Measurements from ENCODE around the gene LAMA5.
A peak's percentile ranks its signal among the peaks of the same experiment; 100 is the strongest.

Gene LAMA5

DNA sequence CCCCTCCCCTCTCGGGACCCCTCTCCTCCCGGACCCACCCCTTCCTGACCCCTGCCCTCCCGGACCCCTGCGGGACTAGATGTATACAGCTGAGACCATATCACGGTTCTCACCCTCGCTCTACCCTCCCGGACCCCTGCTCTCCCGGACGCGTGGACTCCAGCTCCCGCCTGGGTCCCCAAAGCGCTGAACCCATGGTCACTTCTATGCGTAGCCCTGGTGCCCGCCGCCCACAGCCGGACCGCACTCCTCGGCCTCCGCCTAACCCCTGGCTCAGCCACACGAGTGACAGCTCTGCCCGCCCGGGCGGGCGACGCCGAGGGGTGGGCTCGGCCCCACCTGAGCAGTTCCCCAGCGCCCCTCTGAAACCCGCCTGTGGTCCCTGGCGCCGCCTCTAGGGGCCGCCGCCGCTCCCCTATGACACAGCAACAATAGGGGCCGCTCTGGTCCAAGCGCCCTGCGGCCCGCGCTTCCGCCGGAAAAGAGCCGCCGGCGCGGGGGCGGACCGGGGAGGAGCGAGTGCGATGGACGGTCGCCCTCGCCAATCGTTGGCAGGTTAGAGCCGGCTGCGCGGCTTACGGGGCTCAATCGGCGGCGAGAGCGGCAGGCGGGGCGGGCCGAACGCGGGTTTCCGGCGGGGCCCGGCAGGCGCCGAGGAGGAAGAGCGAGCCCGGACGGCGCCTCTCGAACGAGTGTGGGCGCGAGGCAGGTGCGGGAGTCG is 64.6 kb downstream of the LAMA5 start, which contains the start of gene ADRM1:
TSS of gene ADRM1 (plus strand) at position 657 of the 721 bp plus-strand sequence. CDS start 572 bp downstream, outside the sequence.
- DNase-seq = peak; percentile 98 to 99 (median 99)

GRCh38 chr20:62301773-62302340 is 65.3 kb downstream of the LAMA5 start:
- DNase-seq = peak; percentile 85 to 95 (median 90)

GRCh38 chr20:62301111-62301668 is 65.9 kb downstream of the LAMA5 start:
- no peak for DNase-seq

DNA sequence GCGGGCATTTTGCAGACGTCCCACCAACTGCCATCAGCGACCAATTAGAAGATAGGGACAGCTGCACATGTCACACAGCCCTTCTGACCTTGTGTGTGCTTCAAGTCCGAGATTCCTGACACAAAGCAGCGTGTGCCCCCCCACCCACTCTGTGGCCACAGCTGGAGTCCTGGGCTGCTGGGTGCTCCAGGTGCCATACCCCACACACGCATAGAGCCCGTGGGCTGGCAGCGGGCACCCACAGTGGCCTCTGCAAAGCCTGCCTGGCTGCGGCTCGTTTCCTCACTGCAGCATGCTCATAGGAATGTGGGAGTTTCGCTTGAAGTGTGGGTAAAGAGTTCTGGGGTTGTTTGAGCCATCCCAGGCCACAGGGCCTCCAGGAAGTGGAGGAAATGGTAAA is 66.8 kb downstream of the LAMA5 start:
- DNase-seq = no peak

DNA sequence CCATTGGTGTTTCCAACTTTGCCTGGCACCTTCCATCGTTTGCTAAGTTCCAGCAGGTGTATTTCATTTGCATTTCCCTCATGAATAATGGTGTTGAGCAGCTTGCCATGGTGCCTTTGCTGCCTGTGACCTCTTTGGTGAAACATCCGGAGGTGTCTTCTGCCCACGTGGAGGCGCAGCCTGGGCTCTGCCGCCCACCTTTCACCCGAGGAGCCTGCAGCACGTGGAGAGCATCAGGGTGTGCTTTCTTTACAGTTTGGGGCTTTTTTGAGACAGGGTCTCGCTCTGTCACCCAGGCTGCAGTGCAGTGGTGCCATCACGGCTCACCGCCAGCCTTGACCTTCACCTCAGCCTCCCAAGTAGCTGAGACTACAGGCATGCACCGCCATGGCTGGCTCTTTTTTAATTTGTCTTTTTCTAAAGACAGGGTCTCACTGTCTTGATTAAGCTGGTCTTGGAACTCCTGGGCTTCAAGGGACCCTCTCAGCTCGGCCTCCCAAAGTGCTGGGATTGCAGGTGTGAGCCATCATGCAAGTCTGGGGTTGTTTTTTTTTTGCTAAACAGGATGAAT is 67.4 kb downstream of the LAMA5 start:
- DNase-seq = no peak

- DNase-seq = no peak
These were observed 68.4 kb downstream of the LAMA5 start for GRCh38 chr20:62298577-62299249.

DNA sequence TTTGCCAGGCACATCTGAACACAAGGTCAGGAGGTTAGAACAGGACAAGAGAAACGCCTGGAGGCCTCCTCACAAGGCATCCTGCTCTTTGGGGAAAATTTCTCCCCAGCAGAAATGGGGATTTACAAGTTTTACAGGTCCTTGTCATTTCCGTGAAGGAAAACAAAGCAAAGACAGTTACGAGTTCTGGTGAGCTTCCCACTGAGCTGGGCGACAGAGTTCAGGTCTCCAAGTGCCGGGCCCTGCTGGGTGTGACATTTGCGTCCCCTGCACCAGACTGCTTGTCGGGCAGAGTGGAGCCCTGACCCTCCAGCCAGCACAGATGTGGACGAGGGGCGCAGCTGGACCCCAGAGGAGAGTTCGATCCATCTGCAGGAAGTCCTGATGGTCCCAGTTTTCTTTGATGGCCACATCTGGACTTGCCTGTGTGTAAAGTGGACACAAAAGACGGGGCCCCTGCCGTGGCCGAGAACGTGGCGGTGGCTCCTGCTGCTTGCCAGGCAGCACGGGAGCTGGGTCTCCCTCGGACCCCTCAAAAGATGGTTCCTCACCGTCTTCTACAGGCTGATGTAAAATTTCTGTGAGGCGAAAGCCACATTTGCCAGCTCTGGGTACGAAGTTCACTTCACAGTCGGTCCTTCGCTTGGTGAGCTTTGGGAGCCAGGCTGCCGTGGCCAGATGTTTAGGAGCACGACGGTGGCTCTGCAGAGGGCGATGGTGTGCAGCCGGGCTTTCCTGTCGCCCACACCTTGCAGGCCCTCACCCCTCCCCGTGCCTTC is 69.5 kb downstream of the LAMA5 start:
- DNase-seq = peak in 1 of 3 experiments; percentile 47

GRCh38 chr20:62296724-62297448 is 70.2 kb downstream of the LAMA5 start:
- DNase-seq = no peak

DNA sequence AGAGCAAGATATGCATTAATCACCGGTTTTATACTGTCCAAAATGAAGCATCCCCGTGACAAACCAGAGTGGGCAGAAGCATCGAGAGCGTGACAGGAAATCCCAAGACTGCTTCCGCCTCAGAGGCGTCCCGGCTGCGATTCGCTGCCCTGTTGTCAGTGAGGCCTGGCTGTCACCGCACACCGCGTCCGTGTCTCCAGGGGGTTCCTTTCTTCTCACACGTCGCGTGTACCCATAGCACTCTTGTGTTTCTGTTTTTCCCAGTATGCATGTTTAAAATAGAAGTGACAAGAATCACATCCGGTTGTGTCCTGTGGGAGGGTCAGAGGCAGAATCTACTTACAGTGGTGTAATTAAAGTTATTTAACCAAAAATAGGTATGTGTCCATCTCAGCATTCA is 72.6 kb downstream of the LAMA5 start:
- peak in 1 of 3 experiments; percentile 38 for DNase-seq

GRCh38 chr20:62293946-62294345 is 73.2 kb downstream of the LAMA5 start:
- no peak for DNase-seq

DNA sequence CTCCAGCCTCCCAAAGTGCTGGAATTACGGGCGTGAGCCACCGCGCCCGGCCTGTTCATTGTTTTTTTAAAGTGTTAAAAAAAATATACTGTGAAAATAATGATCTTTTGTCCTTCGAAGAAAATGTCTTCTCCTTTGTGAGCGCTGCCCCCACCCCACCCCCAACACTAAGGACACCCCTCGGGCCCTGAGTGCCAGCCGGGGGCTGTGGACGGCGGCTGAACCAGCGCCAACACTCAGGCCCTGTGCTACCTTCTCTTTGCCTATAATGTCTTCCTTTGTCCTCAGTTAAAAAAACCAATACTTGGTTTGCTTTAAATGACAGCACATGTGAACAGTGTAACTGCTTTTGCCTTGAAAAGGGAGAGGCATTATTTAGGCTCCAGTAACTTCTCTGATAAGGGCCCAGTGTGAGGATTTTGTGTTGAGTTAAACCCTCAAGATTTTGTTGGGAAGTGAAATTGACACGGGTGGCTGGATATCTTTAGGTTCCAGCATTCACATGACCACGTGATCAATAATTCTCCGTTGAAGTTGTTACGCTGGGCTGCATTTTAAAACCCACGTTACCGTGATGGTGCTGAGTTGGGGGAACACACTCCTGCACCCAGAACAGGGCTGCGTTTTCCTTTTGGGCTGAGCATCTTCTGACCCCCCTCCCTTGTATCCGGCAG is 73.9 kb downstream of the LAMA5 start:
- peak in 1 of 3 experiments; percentile 69 for DNase-seq

- DNase-seq = no peak
These were observed 75.0 kb downstream of the LAMA5 start for GRCh38 chr20:62292108-62292507.

DNA sequence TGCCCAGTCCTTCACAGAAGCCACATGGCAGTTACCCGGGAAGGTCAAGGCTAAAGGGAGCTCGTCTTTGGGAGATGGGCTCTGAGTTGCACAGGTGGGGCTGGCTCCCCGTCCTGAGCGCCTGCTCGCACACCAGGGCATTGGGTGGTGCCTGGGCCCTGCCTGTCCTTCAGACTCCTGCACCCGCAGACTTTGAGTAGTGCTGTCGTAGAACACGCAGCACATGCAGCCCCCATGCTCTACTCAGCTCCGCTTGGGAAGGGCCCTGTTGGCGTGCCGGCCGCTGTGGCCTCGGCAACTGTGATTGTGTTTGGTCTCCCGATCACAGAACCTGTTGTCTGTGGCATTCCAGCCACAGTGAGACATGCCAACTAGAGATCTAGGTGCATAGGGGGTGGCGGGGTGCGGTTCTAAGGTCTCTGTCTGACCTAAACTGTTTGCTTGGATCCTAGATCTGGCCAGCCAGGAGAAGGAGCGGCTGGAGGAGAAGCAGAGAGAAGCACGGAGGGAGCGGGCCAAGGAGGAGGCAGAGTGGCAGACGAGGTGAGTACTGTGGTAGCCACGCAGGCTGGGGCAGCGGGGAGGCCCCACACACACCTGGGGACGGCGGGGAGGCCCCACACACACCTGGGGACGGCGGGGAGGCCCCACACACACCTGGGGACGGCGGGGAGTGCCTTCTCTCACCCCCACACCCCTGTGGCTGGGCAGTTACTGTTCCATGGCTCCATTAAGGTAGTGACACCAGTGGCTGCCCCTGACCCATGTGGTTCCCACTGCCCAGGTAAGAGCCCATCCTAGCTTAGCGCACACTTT is 75.7 kb downstream of the LAMA5 start:
- no peak for DNase-seq

- no peak for DNase-seq
These were observed 77.2 kb downstream of the LAMA5 start for GRCh38 chr20:62289898-62290297.

- no peak for DNase-seq
These were observed 78.0 kb downstream of the LAMA5 start for GRCh38 chr20:62289131-62289530.

- peak in 1 of 3 experiments; percentile 73 for DNase-seq
These were observed 78.5 kb downstream of the LAMA5 start for GRCh38 chr20:62288535-62289105.

DNA sequence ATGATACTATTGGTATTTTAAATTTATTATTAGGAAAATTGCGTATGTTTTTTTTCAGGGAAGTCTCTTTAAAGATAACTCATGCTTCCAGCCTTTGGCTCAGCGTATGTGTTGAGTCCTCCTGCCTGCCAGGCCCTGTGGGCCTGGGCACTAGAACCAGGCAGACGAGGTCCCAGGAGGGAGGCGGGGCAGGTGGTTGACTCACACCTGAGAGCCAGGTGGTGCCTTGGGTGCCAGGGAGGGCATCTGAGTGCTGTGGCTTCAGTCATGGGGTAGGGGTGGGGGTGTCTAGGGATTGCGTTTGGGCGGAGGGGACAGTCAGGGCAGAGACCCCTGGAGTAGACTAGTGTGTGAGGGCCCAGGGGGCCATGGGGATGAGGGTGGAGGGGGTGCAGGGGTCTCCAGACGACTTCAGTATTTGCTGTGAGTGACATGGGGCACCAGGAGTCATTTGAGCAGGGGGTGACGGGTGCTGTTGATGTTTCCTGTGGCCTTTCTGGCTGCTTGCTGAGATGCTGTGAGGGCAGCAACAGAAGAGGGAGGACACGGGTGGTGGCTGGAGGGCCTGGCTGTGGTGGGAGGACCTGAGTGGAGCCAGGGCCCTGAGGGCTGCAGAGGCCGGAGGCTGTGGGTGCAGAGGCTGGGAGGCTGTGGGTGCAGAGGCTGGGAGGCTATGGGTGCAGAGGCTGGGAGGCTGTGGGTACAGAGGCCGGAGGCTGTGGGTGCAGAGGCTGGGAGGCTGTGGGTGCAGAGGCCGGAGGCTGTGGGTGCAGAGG is 79.2 kb downstream of the LAMA5 start:
- DNase-seq = peak in 1 of 3 experiments; percentile 43

GRCh38 chr20:62287129-62287528 is 80.0 kb downstream of the LAMA5 start:
- no peak for DNase-seq

- DNase-seq = peak in 1 of 3 experiments; percentile 43
These were observed 80.5 kb downstream of the LAMA5 start for GRCh38 chr20:62286493-62287064.
